Spinal cord (tissue), 10 donors: ENCODE results near the gene OBP2B. TPM values are rescaled to one million over a fixed set of nuclear protein-coding genes. Genes with fewer than 3 reads are reported as not detected.
"Not testable (repeated sequence)": the region's sequence is repeated elsewhere in the genome, so short reads cannot be mapped to it uniquely, and the experiment has no call there.

Experiments used
- DNase-seq, 6 donors: peaks; one replicate each; pipeline versions ENCODE4 v3.0.0 to v3.0.0-alpha.2; 2013 to 2015; ENCODE audit warnings: low spot score in 6 of 6, low read depth in 4 of 6
- H3K27ac ChIP-seq: one replicate; pipeline ENCODE4 v1.5.1; 2013; ENCODE audit warnings: low read depth, low read length, control low read depth
- H3K27me3 ChIP-seq: one replicate; pipeline ENCODE4 v1.6.1; 2013; ENCODE audit warnings: low read length; ENCODE audit not compliant: control insufficient read depth, insufficient read depth
- H3K36me3 ChIP-seq: one replicate; pipeline ENCODE4 v1.6.1; 2013; ENCODE audit warnings: low read length; ENCODE audit not compliant: control insufficient read depth, insufficient read depth
- H3K4me1 ChIP-seq: one replicate; pipeline ENCODE4 v1.6.1; 2013; ENCODE audit warnings: low read length; ENCODE audit not compliant: control insufficient read depth, insufficient read depth
- H3K4me3 ChIP-seq: one replicate; pipeline ENCODE4 v1.5.1; 2013; ENCODE audit warnings: low read depth, low read length, control low read depth
- H3K9me3 ChIP-seq: one replicate; pipeline ENCODE4 v1.6.1; 2013; ENCODE audit warnings: low read length; ENCODE audit not compliant: control insufficient read depth, insufficient read depth
- WGBS: methylation state at CpG from one replicate; pipeline ENCODE4 v1.1.5; 2013; ENCODE audit warnings: missing lambda C conversion rate; ENCODE audit not compliant: insufficient coverage; 5-methylcytosine and 5-hydroxymethylcytosine counted together
- long read RNA-seq, 4 donors: transcript quantifications; one replicate each; lab custom pipeline, GENCODE V29; 2026
- polyA plus RNA-seq, 2 donors: library from polyadenylated mRNA; unstranded; fragments of 120-200 nt; gene quantifications; one replicate each; pipeline ENCODE4 v1.2.1, GENCODE V29; 2013; ENCODE audit not compliant: insufficient read length in 2 of 2
- total RNA-seq, 2 donors: library from RNA; depleted of rRNA in 1 of 2; stranded (reverse); fragments of 120-200 nt in 1 of 2; fragments of >200 nt in 1 of 2; gene quantifications; one replicate each; pipeline versions ENCODE4 v1.2.3 to v1.2.4, GENCODE V29; 2013 to 2014
- donor health status: healthy.

The OBP2B gene
- total RNA-seq (not detected), polyA plus RNA-seq (not detected)
- long read RNA-seq, donor 1: 0 reads
- long read RNA-seq, donor 2: 0 reads
- long read RNA-seq, donor 3: 0 reads
- long read RNA-seq, donor 4: 0 reads

- H3K36me3 ChIP-seq, H3K27me3 ChIP-seq, H3K9me3 ChIP-seq, H3K27ac ChIP-seq, H3K4me3 ChIP-seq, DNase-seq, H3K4me1 ChIP-seq: not testable (repeated sequence)
- no CpG with 5 or more reads among the region's 18 CpGs for WGBS
Measured at GRCh38 chr9:133208880-133209300, at the start of gene OBP2B. Gene OBP2B, minus strand, starts transcription at chr9:133209250. Its CDS starts 51 bp downstream, at chr9:133209199.

GRCh38 chr9:133258061-133259015, 49.3 kb upstream of the OBP2B start:
- H3K4me3 ChIP-seq: no peak overlapping the region
- H3K27ac ChIP-seq: no peak overlapping the region
- H3K4me1 ChIP-seq: peaks cover 3% of the 10 kb centered on the region
- H3K27me3 ChIP-seq: no peaks in the 10 kb centered on the region
- WGBS: 76% methylated on average over 19 of the region's 21 CpGs
- no peaks in the 10 kb centered on the region for H3K36me3 ChIP-seq
- no peaks in the 10 kb centered on the region for H3K9me3 ChIP-seq
- no peak for DNase-seq

- H3K9me3 ChIP-seq: no peaks in the 10 kb centered on the region
- H3K27ac ChIP-seq: no peak overlapping the region
- no peak overlapping the region for H3K4me3 ChIP-seq
- no peak for DNase-seq
- H3K27me3 ChIP-seq: no peaks in the 10 kb centered on the region
- H3K36me3 ChIP-seq: no peaks in the 10 kb centered on the region
- WGBS: 63% methylated on average over 11 of the region's 13 CpGs
- peaks cover 3% of the 10 kb centered on the region for H3K4me1 ChIP-seq
Measured at GRCh38 chr9:133257465-133257956, 48.5 kb upstream of the OBP2B start.

- 83% methylated on average over 9 of the region's 10 CpGs for WGBS
- Histone ChIP-seq H3K4me1 (peaks cover 3% of the 10 kb centered on the region), H3K9me3 (no peaks in the 10 kb centered on the region), H3K27me3 (no peaks in the 10 kb centered on the region), H3K27ac (no peak overlapping the region), H3K4me3 (no peak overlapping the region), H3K36me3 (no peaks in the 10 kb centered on the region)
- DNase-seq: no peak
Measured at GRCh38 chr9:133256686-133257091, 47.6 kb upstream of the OBP2B start.

- Histone ChIP-seq H3K4me1 (peaks cover 3% of the 10 kb centered on the region), H3K4me3 (no peak overlapping the region), H3K27ac (no peak overlapping the region), H3K9me3 (no peaks in the 10 kb centered on the region), H3K27me3 (no peaks in the 10 kb centered on the region), H3K36me3 (no peaks in the 10 kb centered on the region)
- no peak for DNase-seq
- 95% methylated on average over 30 of the region's 30 CpGs for WGBS
Measured at GRCh38 chr9:133256136-133256461, 47.0 kb upstream of the OBP2B start.

GRCh38 chr9:133255371-133256135, 46.5 kb upstream of the OBP2B start:
- 85% methylated on average over 41 of the region's 42 CpGs for WGBS
- Histone ChIP-seq H3K4me1 (peaks cover 3% of the 10 kb centered on the region), H3K9me3 (no peaks in the 10 kb centered on the region), H3K36me3 (no peaks in the 10 kb centered on the region), H3K27me3 (no peaks in the 10 kb centered on the region), H3K4me3 (no peak overlapping the region), H3K27ac (no peak overlapping the region)
- no peak for DNase-seq

GRCh38 chr9:133254471-133254870, 45.4 kb upstream of the OBP2B start:
- no peak overlapping the region for H3K4me3 ChIP-seq
- no peaks in the 10 kb centered on the region for H3K27me3 ChIP-seq
- peaks cover 3% of the 10 kb centered on the region for H3K4me1 ChIP-seq
- H3K27ac ChIP-seq: no peak overlapping the region
- DNase-seq: no peak
- no peaks in the 10 kb centered on the region for H3K9me3 ChIP-seq
- 100% methylated on average over 1 of the region's 5 CpGs for WGBS
- H3K36me3 ChIP-seq: no peaks in the 10 kb centered on the region

- H3K4me1 ChIP-seq: peaks cover 3% of the 10 kb centered on the region
- H3K27ac ChIP-seq: no peak overlapping the region
- H3K36me3 ChIP-seq: no peaks in the 10 kb centered on the region
- WGBS: no CpG with 5 or more reads among the region's 1 CpG
- no peaks in the 10 kb centered on the region for H3K27me3 ChIP-seq
- DNase-seq: no peak
- no peak overlapping the region for H3K4me3 ChIP-seq
- H3K9me3 ChIP-seq: no peaks in the 10 kb centered on the region
Measured at GRCh38 chr9:133253268-133253667, 44.2 kb upstream of the OBP2B start.

- WGBS: 71% methylated on average over 11 of the region's 16 CpGs
- H3K9me3 ChIP-seq: no peaks in the 10 kb centered on the region
- H3K27ac ChIP-seq: no peak overlapping the region
- H3K4me1 ChIP-seq: peaks cover 1% of the 10 kb centered on the region
- no peak for DNase-seq
- H3K4me3 ChIP-seq: no peak overlapping the region
- H3K36me3 ChIP-seq: no peaks in the 10 kb centered on the region
- no peaks in the 10 kb centered on the region for H3K27me3 ChIP-seq
Measured at GRCh38 chr9:133252301-133253020, 43.4 kb upstream of the OBP2B start.
